Stimulated activated effector memory CD8-positive, alpha-beta T cell treated with anti-CD3 and anti-CD28 coated beads, Interleukin-12 subunit alpha, Interleukin-12 subunit beta, amount 100 ng/mL, for 72 hours (primary cell): ENCODE results near the gene KCND1.

Experiments used
- ATAC-seq: fragments of 150-1000 bp; cut with Tn5 transposase; 2 replicates; pipeline ENCODE4 v1.10.0; 2021
- DNase-seq, 2 donors: peaks; one replicate each; pipeline ENCODE4 v3.0.0; 2021 to 2022; ENCODE audit warnings: low spot score in 2 of 2
- H3K27ac Mint-ChIP-seq: one replicate; pipeline ENCODE4 v1.8.0; 2022; ENCODE audit warnings: mild to moderate bottlenecking, mixed read lengths
- H3K36me3 Mint-ChIP-seq: one replicate; pipeline ENCODE4 v1.8.0; 2022; ENCODE audit warnings: mild to moderate bottlenecking, mixed read lengths
- H3K4me1 Mint-ChIP-seq: one replicate; pipeline ENCODE4 v1.8.0; 2022; ENCODE audit warnings: mixed read lengths
- H3K4me3 Mint-ChIP-seq: one replicate; pipeline ENCODE4 v1.8.0; 2022; ENCODE audit warnings: mild to moderate bottlenecking, mixed read lengths
- H3K9me3 Mint-ChIP-seq: one replicate; pipeline ENCODE4 v1.8.0; 2022; ENCODE audit warnings: mixed read lengths

The KCND1 gene

DNA sequence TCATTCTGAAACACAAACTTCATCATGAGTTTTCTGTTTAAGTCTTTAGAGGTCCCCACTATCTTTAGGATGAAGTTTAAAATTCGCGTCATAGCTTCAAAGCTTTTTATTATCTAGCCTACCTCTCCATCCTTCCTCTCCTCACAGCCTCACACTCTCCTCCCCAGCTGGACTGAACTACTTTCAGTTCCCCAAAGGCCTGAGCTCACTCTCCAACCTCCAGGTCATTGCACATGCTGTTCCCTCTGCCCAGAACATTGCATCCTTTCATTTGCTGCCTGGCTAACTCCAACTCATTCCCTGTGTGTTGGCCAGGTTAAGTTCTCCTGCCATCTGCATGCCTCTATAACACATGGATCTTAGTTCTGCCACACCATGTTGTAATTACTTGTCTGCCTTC is 11.4 kb downstream of the KCND1 start:
- H3K36me3 Mint-ChIP-seq = peaks cover 45% of the 10 kb centered on the region
- peaks cover 21% of the 10 kb centered on the region for H3K4me1 Mint-ChIP-seq
- ATAC-seq (no peak), DNase-seq (no peak)
- H3K4me3 Mint-ChIP-seq = peak overlapping the region; percentile 43
- no peaks in the 10 kb centered on the region for H3K9me3 Mint-ChIP-seq
- H3K27ac Mint-ChIP-seq = peak overlapping the region; percentile 80

DNA sequence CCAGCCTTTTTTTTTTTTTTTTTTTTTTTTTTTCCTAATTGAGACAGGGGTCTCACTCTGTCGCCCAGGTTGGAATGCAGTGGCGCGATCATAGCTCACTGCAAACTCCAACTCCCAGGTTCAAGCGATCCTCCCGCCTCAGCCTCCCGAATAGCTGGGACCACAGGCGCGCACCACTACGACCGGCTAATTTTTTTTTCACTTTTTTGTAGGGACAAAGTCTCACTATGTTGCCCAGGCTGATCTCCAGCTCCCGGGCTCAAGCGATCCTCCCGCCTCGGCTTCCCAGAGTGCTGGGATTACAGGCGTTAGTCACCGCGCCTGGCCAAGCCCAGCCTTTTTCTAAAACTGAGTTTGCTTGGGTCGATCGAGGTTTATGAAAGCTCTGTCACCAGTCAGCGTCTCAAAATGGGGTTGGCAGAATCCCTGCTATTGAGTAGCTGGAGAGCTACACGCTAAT is 13.0 kb downstream of the KCND1 start:
- H3K9me3 Mint-ChIP-seq = no peaks in the 10 kb centered on the region
- H3K4me3 Mint-ChIP-seq = peak overlapping the region; percentile 94
- DNase-seq = no peak
- H3K4me1 Mint-ChIP-seq = peaks cover 33% of the 10 kb centered on the region
- peak overlapping the region; percentile 99 for H3K27ac Mint-ChIP-seq
- ATAC-seq = no peak
- peaks cover 58% of the 10 kb centered on the region for H3K36me3 Mint-ChIP-seq

DNA sequence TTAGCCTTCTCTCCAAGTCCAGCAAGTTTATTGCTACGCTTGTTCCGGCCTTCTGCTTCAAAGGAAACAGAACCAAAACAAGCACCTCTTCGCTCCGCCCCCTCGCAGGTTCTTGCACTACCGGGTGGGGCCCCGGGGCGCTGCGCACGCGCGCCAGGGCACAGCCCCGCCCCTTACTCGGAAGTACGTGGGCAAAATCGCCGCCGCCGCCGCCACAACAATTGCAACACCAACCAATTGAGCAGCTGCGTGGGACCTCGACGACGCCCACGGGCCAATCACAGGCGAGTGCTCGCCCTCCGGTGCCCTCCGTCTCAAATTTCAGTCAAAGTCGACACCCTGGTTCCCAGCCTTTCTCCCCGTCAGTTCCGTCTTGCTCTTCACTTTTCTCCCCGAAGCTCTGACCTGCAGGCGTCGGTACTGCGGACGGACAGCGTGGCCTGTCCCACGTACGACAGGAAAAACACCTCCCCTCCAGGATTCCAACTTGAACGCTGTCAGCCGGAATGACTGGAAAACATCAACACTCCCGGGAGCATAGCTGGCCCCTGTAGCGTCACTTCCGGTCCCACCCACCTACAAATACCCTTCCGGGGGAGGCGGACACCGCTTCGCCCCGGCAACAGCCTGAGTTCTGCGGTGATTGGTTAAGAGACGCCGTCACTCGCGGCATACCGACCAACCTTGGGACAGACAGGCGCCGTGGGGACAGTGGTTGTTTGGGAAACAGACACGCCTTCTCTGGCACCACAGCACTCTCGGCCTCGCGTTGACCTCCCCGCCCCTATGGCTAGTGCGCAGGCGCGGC is 13.6 kb downstream of the KCND1 start:
- Mint-ChIP-seq H3K4me1 (peaks cover 37% of the 10 kb centered on the region), H3K4me3 (peak overlapping the region; percentile 94), H3K9me3 (no peaks in the 10 kb centered on the region), H3K27ac (peak overlapping the region; percentile 99), H3K36me3 (peaks cover 62% of the 10 kb centered on the region)
- DNase-seq = peak; percentile 79 to 92
- peak; percentile 91 for ATAC-seq

DNA sequence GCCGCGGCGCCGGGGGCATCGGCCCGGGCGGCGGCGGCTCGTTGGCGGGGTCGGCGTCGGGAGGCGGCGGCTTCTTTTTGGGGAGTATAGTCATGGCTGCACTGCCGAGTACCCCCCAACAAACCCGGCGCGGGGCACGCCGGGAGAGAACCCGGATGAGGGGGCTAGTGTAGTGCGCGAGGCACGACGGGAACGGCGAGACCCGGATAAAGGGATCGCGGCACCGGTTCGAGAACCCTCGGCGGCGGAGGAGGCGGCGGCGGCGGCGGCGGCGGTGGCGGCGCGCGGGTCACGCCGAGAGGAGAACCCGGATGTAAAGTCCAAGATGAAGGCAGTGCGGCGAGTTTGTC is 14.2 kb downstream of the KCND1 start, which contains the start of gene OTUD5:
OTUD5 (minus strand) TSS at position 131 of the 350 bp plus-strand sequence; CDS start at position 94, 37 bp downstream.
- peak within 1 kb of the TSS; percentile 94 for H3K4me3 Mint-ChIP-seq
- peaks cover 67% of the 10 kb centered on the region for H3K36me3 Mint-ChIP-seq
- H3K9me3 Mint-ChIP-seq = no peaks in the 10 kb centered on the region
- peaks cover 42% of the 10 kb centered on the region for H3K4me1 Mint-ChIP-seq
- peak; percentile 73 for ATAC-seq
- H3K27ac Mint-ChIP-seq = peak within 1 kb of the TSS; percentile 99
- DNase-seq = peak in 1 of 2 donors; percentile 84

DNA sequence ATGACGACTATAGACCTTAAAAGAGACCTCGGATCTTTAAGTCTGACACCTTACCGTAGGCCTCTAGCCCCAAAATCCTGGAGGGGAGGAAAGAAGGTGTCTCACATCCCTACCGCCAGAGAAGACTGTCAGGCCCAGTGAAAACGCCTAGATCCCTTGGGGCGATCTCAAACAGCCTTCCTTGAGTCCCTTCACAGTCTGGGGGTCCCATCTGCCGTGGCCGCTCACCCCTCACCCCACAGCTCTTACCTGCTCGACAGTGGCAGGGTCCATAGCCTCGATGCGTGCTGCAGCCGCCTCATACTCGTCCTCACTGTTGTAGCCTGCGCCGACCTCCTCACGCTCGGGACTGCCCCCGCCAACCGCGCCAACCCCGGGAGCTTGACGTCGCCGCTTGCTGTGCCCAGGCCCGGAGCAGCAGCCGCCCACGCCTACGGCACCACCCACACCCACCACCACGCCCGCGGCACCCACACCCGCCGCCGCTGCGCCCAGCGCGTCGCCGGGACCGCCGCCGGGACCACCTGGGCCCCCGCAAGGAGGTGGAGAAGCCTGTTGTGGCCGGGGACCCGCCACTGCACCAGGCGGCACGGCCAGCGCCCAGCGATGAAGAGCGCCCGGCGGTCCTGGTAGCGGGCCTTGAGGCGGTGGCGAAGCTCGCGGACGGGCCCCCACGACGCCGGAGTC is 14.8 kb downstream of the KCND1 start:
- H3K36me3 Mint-ChIP-seq = peaks cover 67% of the 10 kb centered on the region
- H3K9me3 Mint-ChIP-seq = no peaks in the 10 kb centered on the region
- DNase-seq (peak; percentile 27 to 61), ATAC-seq (peak; percentile 38)
- peak overlapping the region; percentile 94 for H3K4me3 Mint-ChIP-seq
- H3K4me1 Mint-ChIP-seq = peaks cover 48% of the 10 kb centered on the region
- peak overlapping the region; percentile 99 for H3K27ac Mint-ChIP-seq

DNA sequence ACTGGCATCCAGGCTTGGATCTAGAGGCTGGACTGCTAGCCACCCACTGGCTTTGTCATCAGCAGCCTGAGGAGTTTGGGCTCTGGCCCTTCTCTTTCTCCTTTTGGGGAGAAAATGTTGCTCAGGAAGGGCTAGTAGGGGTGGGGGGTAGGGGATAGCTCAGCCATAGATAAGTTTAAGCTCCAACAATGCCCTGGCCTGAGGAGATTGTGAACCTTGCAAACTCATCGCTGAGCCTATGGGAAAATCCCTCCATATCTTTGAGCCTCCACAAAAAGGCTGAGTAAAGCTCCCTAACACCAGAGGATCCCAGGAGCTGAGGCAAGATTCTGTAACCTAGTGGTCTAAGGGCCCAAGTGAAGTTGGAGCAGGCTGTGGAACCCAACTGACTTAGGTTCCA is 23.1 kb downstream of the KCND1 start:
- DNase-seq (no peak), ATAC-seq (no peak)
- Mint-ChIP-seq H3K27ac (no peak overlapping the region), H3K9me3 (no peaks in the 10 kb centered on the region), H3K4me1 (peaks cover 36% of the 10 kb centered on the region), H3K36me3 (peaks cover 46% of the 10 kb centered on the region), H3K4me3 (no peak overlapping the region)

DNA sequence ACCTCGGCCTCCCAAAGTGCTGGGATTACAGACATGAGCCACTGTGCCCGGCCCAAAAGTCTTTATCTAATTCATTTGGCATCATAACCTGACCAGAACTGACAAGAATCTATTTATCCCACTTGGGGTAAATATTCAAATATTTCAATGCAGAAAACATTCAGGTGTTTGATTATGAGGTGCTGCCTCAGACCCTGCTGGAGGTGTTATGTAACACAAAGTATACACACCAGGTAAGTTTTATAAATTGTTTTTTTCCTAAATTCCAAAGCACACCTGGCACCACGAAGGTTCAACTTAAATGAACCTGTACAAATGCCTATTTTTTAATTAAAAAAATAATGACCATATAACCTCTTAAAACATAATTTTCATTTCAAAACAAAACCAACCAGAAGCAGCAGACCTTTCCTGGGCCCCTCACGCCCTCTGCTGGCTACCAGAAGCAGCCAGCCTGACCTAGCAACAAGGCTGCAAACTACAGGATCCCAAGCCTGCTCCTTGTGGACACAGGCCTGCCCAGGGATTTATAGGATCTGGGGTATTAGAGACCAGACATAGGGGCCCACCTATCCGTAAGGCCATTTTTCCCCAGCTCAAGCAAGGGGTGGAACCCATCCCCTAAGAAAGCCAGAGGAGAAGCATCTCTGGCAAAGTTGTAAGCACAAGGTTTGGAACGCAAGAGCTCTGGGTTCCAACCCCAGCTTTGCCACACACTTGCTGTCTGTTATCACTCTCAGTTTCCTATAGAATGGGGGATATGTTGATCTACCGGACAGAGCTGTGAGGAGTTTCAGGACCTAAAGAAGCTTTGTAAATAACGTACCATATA is 25.9 kb downstream of the KCND1 start:
- H3K9me3 Mint-ChIP-seq = no peaks in the 10 kb centered on the region
- H3K36me3 Mint-ChIP-seq = peaks cover 59% of the 10 kb centered on the region
- no peak overlapping the region for H3K27ac Mint-ChIP-seq
- peak in 1 of 2 donors; percentile 61 for DNase-seq
- no peak for ATAC-seq
- H3K4me1 Mint-ChIP-seq = peaks cover 46% of the 10 kb centered on the region
- H3K4me3 Mint-ChIP-seq = peak overlapping the region; percentile 43

DNA sequence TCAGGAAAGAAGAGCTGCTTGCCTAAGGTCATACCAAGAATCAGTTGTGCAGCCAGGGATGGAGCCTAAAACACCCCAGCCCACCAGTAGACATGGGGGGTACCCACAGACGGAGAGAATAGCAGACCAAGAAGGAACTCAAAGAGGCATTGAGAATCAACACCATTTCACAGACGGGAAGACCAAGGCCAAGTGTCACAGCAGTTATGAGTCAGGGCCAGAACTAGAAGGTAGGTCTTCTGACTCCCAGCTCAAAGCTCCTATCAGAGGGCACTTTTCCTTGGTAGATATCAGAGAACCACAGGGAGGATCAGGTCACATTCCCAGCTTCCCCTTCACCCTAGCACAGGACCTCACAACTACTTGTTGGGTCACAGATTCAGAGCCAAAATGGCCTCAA is 28.7 kb downstream of the KCND1 start:
- H3K4me3 Mint-ChIP-seq = peak overlapping the region; percentile 76
- H3K27ac Mint-ChIP-seq = peak overlapping the region; percentile 96
- H3K4me1 Mint-ChIP-seq = peaks cover 74% of the 10 kb centered on the region
- ATAC-seq (no peak), DNase-seq (no peak)
- H3K9me3 Mint-ChIP-seq = no peaks in the 10 kb centered on the region
- peaks cover 73% of the 10 kb centered on the region for H3K36me3 Mint-ChIP-seq

DNA sequence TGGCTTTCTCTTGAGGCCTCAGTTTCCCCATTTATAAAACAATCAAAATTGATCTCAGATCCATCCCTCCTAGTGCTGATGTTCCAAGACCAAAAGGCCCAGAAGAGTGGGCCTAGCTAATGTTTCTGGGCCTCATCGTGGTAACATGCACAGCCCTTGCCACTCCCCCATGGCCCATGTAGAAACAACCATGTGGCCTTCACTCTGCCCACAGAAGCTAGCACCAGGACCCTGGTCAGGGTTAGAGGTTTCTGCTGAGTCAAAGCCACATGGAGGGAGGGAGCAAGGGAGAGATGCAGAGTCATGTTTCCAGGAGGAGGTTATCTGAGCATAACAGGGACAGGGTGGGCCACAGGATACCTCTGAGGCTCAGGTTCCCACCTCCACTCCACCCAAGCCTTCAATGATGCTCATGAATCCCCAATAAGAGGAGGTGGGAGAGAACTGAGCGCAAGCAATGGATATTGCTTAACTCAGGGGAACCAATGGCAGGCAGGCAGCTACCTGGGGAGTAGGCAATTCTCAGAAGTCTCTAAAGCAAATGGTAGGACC is 31.2 kb downstream of the KCND1 start:
- Mint-ChIP-seq H3K4me3 (peak overlapping the region; percentile 76), H3K4me1 (peaks cover 86% of the 10 kb centered on the region), H3K9me3 (no peaks in the 10 kb centered on the region), H3K36me3 (peaks cover 86% of the 10 kb centered on the region), H3K27ac (peak overlapping the region; percentile 97)
- DNase-seq = peak in 1 of 2 donors; percentile 68
- peak; percentile 35 for ATAC-seq

DNA sequence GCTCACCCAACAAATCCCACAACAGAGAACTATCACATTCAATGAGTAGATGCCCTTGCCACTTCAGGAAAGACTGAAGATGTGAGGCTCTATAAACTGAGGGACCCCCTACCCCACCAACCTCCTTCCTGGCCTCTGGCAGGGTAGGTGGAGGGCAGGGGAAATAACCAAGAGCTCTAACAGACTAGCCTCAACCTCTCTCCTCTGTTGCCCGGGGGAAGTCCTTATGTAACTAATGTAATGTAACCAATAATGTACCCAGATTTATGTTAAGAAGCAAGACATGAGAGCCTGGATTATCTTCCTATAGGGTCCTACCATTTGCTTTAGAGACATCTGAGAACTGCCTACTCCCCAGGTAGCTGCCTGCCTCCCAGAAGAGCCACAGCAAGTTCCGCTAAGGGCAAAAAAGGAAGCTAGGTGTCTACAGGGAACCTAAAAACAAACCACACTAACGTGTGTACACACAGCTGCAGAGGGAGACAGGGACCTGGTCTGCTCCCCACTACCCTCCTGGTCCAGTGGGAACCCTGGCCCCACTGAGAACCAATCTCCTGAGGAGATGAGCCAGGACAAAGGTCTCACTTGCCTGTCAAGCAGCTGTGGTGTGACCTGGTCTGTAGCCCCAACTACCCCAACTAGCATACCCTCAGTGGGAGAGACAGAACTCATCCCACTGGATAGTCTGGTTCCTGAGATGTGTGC is 32.0 kb downstream of the KCND1 start:
- peaks cover 94% of the 10 kb centered on the region for H3K4me1 Mint-ChIP-seq
- ATAC-seq (no peak), DNase-seq (no peak)
- H3K36me3 Mint-ChIP-seq = peaks cover 94% of the 10 kb centered on the region
- peak overlapping the region; percentile 76 for H3K4me3 Mint-ChIP-seq
- H3K9me3 Mint-ChIP-seq = no peaks in the 10 kb centered on the region
- peak overlapping the region; percentile 97 for H3K27ac Mint-ChIP-seq

DNA sequence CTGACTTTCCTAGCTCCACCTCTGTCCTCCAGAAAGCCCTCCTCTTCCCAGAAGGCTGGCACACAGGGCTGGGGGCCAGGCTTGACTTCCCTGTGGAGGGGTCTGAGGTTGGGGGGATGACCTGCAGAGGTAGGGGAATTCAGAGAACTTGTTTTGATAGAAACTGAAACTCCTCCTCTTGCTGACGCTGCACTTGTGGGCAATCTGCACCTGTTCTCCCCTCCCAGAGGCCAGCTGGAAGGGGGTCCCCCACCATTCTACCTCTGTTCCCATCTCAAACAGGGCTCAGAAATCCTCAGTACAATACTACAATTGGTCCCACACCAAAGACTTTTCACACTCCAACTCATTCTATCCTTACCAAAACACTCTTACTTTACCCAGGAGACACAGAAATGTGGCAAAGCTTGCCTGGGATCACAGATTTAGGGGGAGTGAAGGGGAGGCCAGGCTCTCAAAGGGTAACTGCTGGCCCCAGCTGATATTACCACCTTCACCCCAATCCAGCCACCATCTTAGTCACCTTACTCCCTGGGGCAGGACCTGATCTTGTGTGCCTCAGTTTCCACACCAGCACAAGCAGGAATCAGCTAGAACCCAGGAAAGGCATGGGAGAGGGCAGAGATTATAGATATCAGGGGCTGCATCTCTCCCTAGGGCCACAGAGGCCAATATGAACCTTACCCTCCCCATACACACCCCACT is 32.8 kb downstream of the KCND1 start:
- ATAC-seq (peak; percentile 56), DNase-seq (peak in 1 of 2 donors; percentile 81)
- peak overlapping the region; percentile 97 for H3K27ac Mint-ChIP-seq
- H3K9me3 Mint-ChIP-seq = no peaks in the 10 kb centered on the region
- peaks cover 100% of the 10 kb centered on the region for H3K36me3 Mint-ChIP-seq
- peak overlapping the region; percentile 76 for H3K4me3 Mint-ChIP-seq
- peaks cover 94% of the 10 kb centered on the region for H3K4me1 Mint-ChIP-seq

DNA sequence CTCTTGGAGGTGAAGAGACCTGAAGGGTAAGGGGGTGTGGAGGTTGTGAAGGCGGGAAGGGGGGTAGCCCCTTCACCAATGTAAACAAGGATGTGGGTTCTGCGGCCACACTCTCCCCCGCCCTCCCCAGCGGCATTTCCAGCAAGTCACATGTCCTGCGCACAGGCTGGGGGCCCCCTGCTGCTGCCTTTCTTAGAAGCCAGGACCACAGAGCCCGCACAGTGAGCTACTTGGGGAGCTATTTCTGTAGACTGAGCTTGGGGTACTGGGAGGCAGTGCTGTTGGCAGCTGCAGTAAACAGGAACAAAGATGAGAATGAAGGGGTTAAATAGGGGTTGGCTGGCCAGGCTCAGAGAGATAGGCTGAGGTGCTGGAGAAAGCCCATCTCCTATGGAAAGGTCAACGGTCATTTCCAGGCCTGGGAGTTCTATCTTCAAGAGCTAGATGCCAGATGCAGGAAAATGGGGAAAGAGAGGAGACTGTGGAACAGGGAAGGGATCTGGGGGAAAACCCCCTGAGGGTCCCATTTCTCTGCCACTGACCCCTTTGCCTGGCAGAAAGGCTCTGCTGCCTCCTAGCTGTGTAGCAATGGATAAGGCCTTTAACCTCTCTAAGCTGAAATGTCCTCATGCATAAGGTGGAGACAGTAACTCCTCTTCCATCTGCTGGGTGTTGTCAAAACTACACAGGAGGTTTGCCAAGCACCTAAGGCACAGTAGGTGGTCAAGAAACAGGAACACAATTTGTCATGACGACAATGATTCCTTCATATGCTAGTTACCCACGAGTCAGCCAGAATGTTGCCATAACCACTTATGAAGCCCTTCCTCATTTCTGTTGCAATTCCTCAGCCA is 34.4 kb downstream of the KCND1 start:
- no peaks in the 10 kb centered on the region for H3K9me3 Mint-ChIP-seq
- peaks cover 82% of the 10 kb centered on the region for H3K4me1 Mint-ChIP-seq
- peaks cover 100% of the 10 kb centered on the region for H3K36me3 Mint-ChIP-seq
- DNase-seq (peak; percentile 75 to 94), ATAC-seq (peak; percentile 83)
- H3K4me3 Mint-ChIP-seq = peak overlapping the region; percentile 76
- H3K27ac Mint-ChIP-seq = peak overlapping the region; percentile 97

DNA sequence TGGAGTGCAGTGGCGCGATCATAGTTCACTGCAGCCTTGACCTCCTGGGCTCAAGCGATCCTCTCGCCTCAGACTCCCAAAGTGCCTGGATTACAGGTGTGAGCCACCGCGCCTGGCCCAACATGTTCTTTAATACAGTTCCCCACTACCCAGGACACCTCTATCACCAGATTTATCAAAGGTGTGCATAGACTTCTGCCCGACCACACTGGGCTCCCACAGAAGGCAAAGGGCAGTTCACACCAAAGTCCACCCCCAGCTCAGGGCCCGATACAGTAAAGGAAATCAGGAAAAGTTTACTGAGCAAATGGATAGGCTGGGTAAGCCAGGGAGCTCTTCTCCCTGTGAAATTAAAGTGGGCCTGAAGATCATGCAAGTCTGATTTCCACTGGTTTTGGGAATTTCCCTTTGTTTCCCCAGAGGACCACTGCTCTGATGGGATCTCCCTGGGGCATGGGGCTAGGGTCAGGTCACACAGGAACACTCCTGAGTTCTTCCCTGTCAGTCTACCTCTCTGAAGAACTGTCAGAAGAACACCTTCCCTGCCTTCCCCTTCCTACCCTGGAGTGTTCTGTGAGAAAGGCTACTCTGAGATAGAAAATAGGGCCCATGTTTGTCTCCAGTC is 35.1 kb downstream of the KCND1 start:
- Mint-ChIP-seq H3K9me3 (no peaks in the 10 kb centered on the region), H3K27ac (peak overlapping the region; percentile 97), H3K4me3 (peak overlapping the region; percentile 76), H3K36me3 (peaks cover 100% of the 10 kb centered on the region), H3K4me1 (peaks cover 75% of the 10 kb centered on the region)
- DNase-seq (no peak), ATAC-seq (no peak)
